HepG2 (cell line): Measurements from ENCODE around the gene DNAJA3. TPM values are rescaled to one million over a fixed set of nuclear protein-coding genes. Genes with fewer than 3 reads are reported as not detected.

Source experiments
- ATAC-seq: fragments of 200-7000 bp; cut with Tn5 transposase; 3 replicates; pipeline ENCODE4 v1.9.1; 2020; ENCODE audit warnings: mild to moderate bottlenecking, moderate library complexity
- BruUV-seq: library from RNA; stranded (reverse); fragments of 400-500 nt; replicated peaks from 2 replicates; lab custom pipeline; 2021; lab: Mats Ljungman, UMichigan
- CTCF ChIA-PET: fragments of 300-600 bp; formaldehyde crosslinking; extraction: SDS; loops from one replicate; lab custom pipeline; 2021; ENCODE audit warnings: low total read pairs, inconsistent platforms, low intra/inter-chr PET ratio; lab: Yijun Ruan, JAX
- POLR2A ChIA-PET: fragments of 350-600 bp; sonication (Branson Sonifier 250); formaldehyde crosslinking; loops from one replicate; lab custom pipeline; 2020; ENCODE audit warnings: antibody characterized with exemption, inconsistent platforms; lab: Yijun Ruan, JAX
- DNase-seq: peaks from one replicate; pipeline ENCODE4 v3.0.0-alpha.2; 2015; ENCODE audit warnings: low spot score
- FAIRE-seq: peaks from 3 replicates; lab custom pipeline; 2011; peaks lifted over from hg19 to GRCh38; lab: Jason Lieb, UNC
- H2AFZ ChIP-seq: one replicate; pipeline ENCODE4 v1.6.1; 2011; ENCODE audit warnings: low read length, inconsistent platforms
- H3K27ac ChIP-seq: fragments of 300-600 bp; 3 replicates; pipeline ENCODE4 v1.8.0; 2011; ENCODE audit warnings: mixed run types, mild to moderate bottlenecking, mixed read lengths, low read length, inconsistent platforms; ENCODE audit not compliant: insufficient read depth; ENCODE audit errors: extremely low read length
- H3K27me3 ChIP-seq, 2 experiments: fragments of 200-600 bp in 1 of 2; 2 replicates in 1 of 2; 3 replicates in 1 of 2; pipeline versions ENCODE4 v1.6.0 to v1.8.0; 2011; ENCODE audit warnings: low read length in 2 of 2, mild to moderate bottlenecking in 2 of 2, moderate library complexity in 2 of 2, inconsistent platforms in 1 of 2; ENCODE audit not compliant: insufficient read depth in 2 of 2, control insufficient read depth in 1 of 2
- H3K36me3 ChIP-seq, 2 experiments: fragments of 200-600 bp in 1 of 2; replicated peaks in 1 of 2; 2 replicates in 1 of 2; 3 replicates in 1 of 2; pipeline versions ENCODE4 v1.5.1 to v1.8.0; 2011; ENCODE audit warnings: low read length in 2 of 2, inconsistent platforms in 1 of 2; ENCODE audit not compliant: insufficient read depth in 2 of 2, control insufficient read depth in 1 of 2
- H3K4me1 ChIP-seq: 2 replicates; pipeline ENCODE4 v1.5.1; 2012; ENCODE audit warnings: low read length, inconsistent platforms; ENCODE audit not compliant: insufficient read depth
- H3K4me2 ChIP-seq: 2 replicates; pipeline ENCODE4 v1.6.0; 2011; ENCODE audit warnings: low read depth, low read length, inconsistent platforms
- H3K4me3 ChIP-seq, 3 experiments: fragments of 200-600 bp in 1 of 3; sonication (generic), shearing (Covaris generic) in 1 of 3; replicated peaks in 1 of 3; 2 replicates each; pipeline ENCODE4 v1.5.1; 2011 to 2016; ENCODE audit warnings: low read length in 3 of 3, inconsistent platforms in 2 of 3, low read depth in 2 of 3, mild to moderate bottlenecking in 2 of 3, control low read depth in 1 of 3, mixed read lengths in 1 of 3; ENCODE audit not compliant: insufficient read depth in 1 of 3
- H3K79me2 ChIP-seq: one replicate; pipeline ENCODE4 v1.6.1; 2011; ENCODE audit warnings: low read length, inconsistent platforms; ENCODE audit not compliant: insufficient read depth
- H3K9ac ChIP-seq: 2 replicates; pipeline ENCODE4 v1.6.0; 2011; ENCODE audit warnings: mild to moderate bottlenecking, low read depth, low read length, inconsistent platforms; ENCODE audit not compliant: insufficient read depth
- H3K9me3 ChIP-seq: 2 replicates; pipeline ENCODE4 v1.5.1; 2012; ENCODE audit warnings: mild to moderate bottlenecking, low read length
- H4K20me1 ChIP-seq: 2 replicates; pipeline ENCODE4 v1.6.0; 2011; ENCODE audit warnings: inconsistent platforms, mild to moderate bottlenecking, low read length, moderate library complexity; ENCODE audit not compliant: insufficient read depth
- AGO2 ChIP-seq: fragments of 200-400 bp; formaldehyde crosslinking; optimal IDR thresholded peaks from 2 replicates; pipeline ENCODE3; 2017; ENCODE audit warnings: mild to moderate bottlenecking, low read depth, low read length, moderate library complexity
- HOXA3 ChIP-seq: sonication (generic); formaldehyde crosslinking; IDR thresholded peaks from 2 replicates; pipeline ENCODE4 v1.5.0; 2020; ENCODE audit warnings: missing genetic modification reagents
- IKZF5 ChIP-seq: IDR thresholded peaks from 2 replicates; pipeline ENCODE4 v1.6.1; 2018; ENCODE audit warnings: missing genetic modification reagents, mild to moderate bottlenecking, missing compliant biosample characterization
- ISX ChIP-seq: sonication (generic); formaldehyde crosslinking; conservative IDR thresholded peaks from 2 replicates; pipeline ENCODE4 v1.5.0; 2020; ENCODE audit warnings: missing genetic modification reagents
- JUND ChIP-seq: sonication (generic); formaldehyde crosslinking; IDR thresholded peaks from 2 replicates; pipeline ENCODE4 v1.8.0; 2022; ENCODE audit warnings: mild to moderate bottlenecking, missing genetic modification reagents
- ZNF234 ChIP-seq: sonication (generic); formaldehyde crosslinking; conservative IDR thresholded peaks from 2 replicates; pipeline ENCODE4 v1.5.1; 2020; ENCODE audit warnings: mild to moderate bottlenecking, missing genetic modification reagents
- ZNF460 ChIP-seq: sonication (generic); formaldehyde crosslinking; IDR thresholded peaks from 2 replicates; pipeline ENCODE4 v1.5.1; 2020; ENCODE audit warnings: missing genetic modification reagents, mild to moderate bottlenecking, borderline replicate concordance
- ZNF503 ChIP-seq: sonication (generic); formaldehyde crosslinking; IDR thresholded peaks from 2 replicates; pipeline ENCODE4 v1.4.0; 2020; ENCODE audit warnings: missing genetic modification reagents
- ZNF646 ChIP-seq: sonication (generic); formaldehyde crosslinking; IDR thresholded peaks from 2 replicates; pipeline ENCODE4 v1.9.0; 2021; ENCODE audit warnings: mild to moderate bottlenecking, missing genetic modification reagents
- WGBS: methylation state at CpG from one replicate; pipeline ENCODE4 v1.1.6; 2017; ENCODE audit warnings: low lambda C conversion rate; 5-methylcytosine and 5-hydroxymethylcytosine counted together
- in situ Hi-C: cut with HindIII; loops from 2 replicates; pipeline ENCODE4 v1.10.0; 2017; ENCODE audit warnings: low pct_unique_long_range_greater_than_20kb; ENCODE audit not compliant: extremely low pct_ligation_motif_present
- intact Hi-C: fragments of 100-400 bp; cut with micrococcal nuclease; formaldehyde crosslinking; loops from one replicate; pipeline ENCODE4 v1.10.0; 2022; ENCODE audit not compliant: unreplicated experiment
- polyA plus RNA-seq, 8 experiments: library from polyadenylated mRNA; depleted of rRNA in 3 of 8; stranded (reverse) in 7 of 8; unstranded in 1 of 8; fragments of >200 nt; fragmentation: Illumina TruSeq in 4 of 8; extraction: Trizol in 4 of 8; gene quantifications; 2 replicates each; pipeline versions ENCODE4 v1.2.1 to v1.2.3, GENCODE V29; 2011 to 2016; ENCODE audit warnings: low read depth in 4 of 8, missing spikeins in 1 of 8, mixed read lengths in 1 of 8; ENCODE audit not compliant: insufficient read depth in 1 of 8
- total RNA-seq, 5 experiments: library from RNA; depleted of rRNA; stranded (reverse); fragments of >200 nt; fragmentation: Illumina TruSeq; extraction: Trizol; gene quantifications; 2 replicates each; pipeline ENCODE4 v1.2.3, GENCODE V29; 2016; ENCODE audit warnings: low read depth in 1 of 5

Gene DNAJA3
- total and polyA plus RNA-seq, 2 of the 13 experiments (the other 11 are each of a cell fraction or from before 2014, with no cell fraction given) = 77.0 to 83.3 TPM

- intact Hi-C loops = no loop called here
- Histone ChIP-seq H3K4me3 (no peak overlapping the region), H3K9me3 (no peaks in the 10 kb centered on the region), H3K4me1 (peaks cover 24% of the 10 kb centered on the region), H3K27me3 (no peaks in the 10 kb centered on the region), H3K27ac (no peak overlapping the region), H4K20me1 (no peaks in the 10 kb centered on the region), H3K36me3 (peaks cover 34 to 62% of the 10 kb centered on the region in 2 experiments; a peak in 4 of 5 replicates), H3K9ac (no peak overlapping the region), H3K4me2 (no peak overlapping the region), H3K79me2 (no peaks in the 10 kb centered on the region), H2AFZ (no peak overlapping the region)
- TF ChIP-seq AGO2 (peak; percentile 35), IKZF5 (CRISPR knock-in tag) (no peak)
- ChIA-PET POLR2A (interaction anchor here (1.4 kb wide), 1 partner anchor 29 kb away, joined by 4 read pairs; no protein-coding TSS in a partner anchor), CTCF (no interaction called here)
- 100% methylated on average over 5 of the region's 14 CpGs for WGBS
- DNase-seq (no peak), FAIRE-seq (no peak), ATAC-seq (no peak)
- no TSS peak for BruUV-seq
- in situ Hi-C loops = no loop called here
Measured at GRCh38 chr16:4455081-4455480, 29.4 kb downstream of the DNAJA3 start.

GRCh38 chr16:4455951-4456350 lies 30.3 kb downstream of the DNAJA3 start:
- no peaks in the 10 kb centered on the region for H3K79me2 ChIP-seq
- H3K9ac ChIP-seq = no peak overlapping the region
- H4K20me1 ChIP-seq = no peaks in the 10 kb centered on the region
- in situ Hi-C loops (no loop called here), intact Hi-C loops (no loop called here)
- DNase-seq = no peak
- ATAC-seq = no peak
- no peaks in the 10 kb centered on the region for H3K9me3 ChIP-seq
- WGBS = 100% methylated on average over 2 of the region's 10 CpGs
- FAIRE-seq = no peak
- TSS peak; percentile 38 for BruUV-seq
- ChIA-PET POLR2A (interaction anchor here (1.4 kb wide), 1 partner anchor 30 kb away, joined by 4 read pairs; no protein-coding TSS in a partner anchor), CTCF (no interaction called here)
- no peak overlapping the region for H3K4me2 ChIP-seq
- H3K36me3 ChIP-seq = peaks cover 30 to 53% of the 10 kb centered on the region in 2 experiments; a peak in 4 of 5 replicates
- no peak overlapping the region for H2AFZ ChIP-seq
- no peaks in the 10 kb centered on the region for H3K27me3 ChIP-seq
- no peak overlapping the region for H3K27ac ChIP-seq
- peaks cover 33% of the 10 kb centered on the region for H3K4me1 ChIP-seq
- H3K4me3 ChIP-seq = no peak overlapping the region
- TF ChIP-seq ZNF460 (CRISPR knock-in tag) (no peak), ZNF503 (CRISPR knock-in tag) (no peak), HOXA3 (CRISPR knock-in tag) (no peak), ZNF234 (no peak), ISX (CRISPR knock-in tag) (no peak), JUND (no peak), ZNF646 (CRISPR knock-in tag) (no peak)
